Astrocyte (in vitro differentiated cells and primary cell): ENCODE measurements around the gene UBQLN4.

Experiments
- EZH2 ChIP-seq: IDR thresholded peaks from 2 replicates; pipeline ENCODE4 v1.6.1; 2012; ENCODE audit warnings: mild to moderate bottlenecking, low read length, inconsistent platforms; ENCODE audit not compliant: insufficient read depth
- TF ChIP-seq, protein P1 (sequence below): IDR thresholded peaks from 2 replicates; pipeline ENCODE4 v1.5.1; 2011; ENCODE audit warnings: low read depth, mild to moderate bottlenecking, inconsistent platforms, low read length, moderate library complexity; ENCODE audit not compliant: insufficient read depth

DNA sequence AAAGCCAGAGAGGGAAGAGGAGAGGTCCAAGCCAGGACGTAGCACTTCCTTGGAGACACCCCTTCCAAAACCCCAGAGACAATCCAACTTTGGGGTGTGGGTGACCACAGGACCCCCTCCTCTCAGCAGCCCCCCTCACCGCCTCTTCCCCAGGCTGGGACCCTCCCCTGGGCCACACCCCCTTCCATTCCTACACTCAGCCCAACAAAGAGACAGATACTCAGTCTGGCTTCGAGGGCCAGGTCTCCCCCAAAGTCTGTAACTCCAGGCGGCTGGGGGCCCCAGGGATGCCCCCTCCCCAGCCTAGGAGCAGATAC, 27.2 kb upstream of the UBQLN4 start:
- TF ChIP-seq, protein P1, sequence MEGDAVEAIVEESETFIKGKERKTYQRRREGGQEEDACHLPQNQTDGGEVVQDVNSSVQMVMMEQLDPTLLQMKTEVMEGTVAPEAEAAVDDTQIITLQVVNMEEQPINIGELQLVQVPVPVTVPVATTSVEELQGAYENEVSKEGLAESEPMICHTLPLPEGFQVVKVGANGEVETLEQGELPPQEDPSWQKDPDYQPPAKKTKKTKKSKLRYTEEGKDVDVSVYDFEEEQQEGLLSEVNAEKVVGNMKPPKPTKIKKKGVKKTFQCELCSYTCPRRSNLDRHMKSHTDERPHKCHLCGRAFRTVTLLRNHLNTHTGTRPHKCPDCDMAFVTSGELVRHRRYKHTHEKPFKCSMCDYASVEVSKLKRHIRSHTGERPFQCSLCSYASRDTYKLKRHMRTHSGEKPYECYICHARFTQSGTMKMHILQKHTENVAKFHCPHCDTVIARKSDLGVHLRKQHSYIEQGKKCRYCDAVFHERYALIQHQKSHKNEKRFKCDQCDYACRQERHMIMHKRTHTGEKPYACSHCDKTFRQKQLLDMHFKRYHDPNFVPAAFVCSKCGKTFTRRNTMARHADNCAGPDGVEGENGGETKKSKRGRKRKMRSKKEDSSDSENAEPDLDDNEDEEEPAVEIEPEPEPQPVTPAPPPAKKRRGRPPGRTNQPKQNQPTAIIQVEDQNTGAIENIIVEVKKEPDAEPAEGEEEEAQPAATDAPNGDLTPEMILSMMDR: no peak
- no peak for TF ChIP-seq EZH2
